K562 (cell line): Measurements from ENCODE around the gene DNAAF2. TPM values are rescaled to one million over a fixed set of nuclear protein-coding genes. Genes with fewer than 3 reads are reported as not detected.

Experiments used
- BCOR ChIP-seq: fragments of 450-650 bp; IDR thresholded peaks from 2 replicates; pipeline ENCODE4 v1.6.1; 2016
- BRD9 ChIP-seq: fragments of 450-650 bp; IDR thresholded peaks from 2 replicates; pipeline ENCODE4 v1.6.1; 2018; ENCODE audit warnings: low read depth; ENCODE audit not compliant: partially characterized antibody
- DACH1 ChIP-seq: fragments of 450-650 bp; IDR thresholded peaks from 2 replicates; pipeline ENCODE4 v1.6.1; 2018; ENCODE audit not compliant: partially characterized antibody
- POU5F1 ChIP-seq: fragments of 150-350 bp; IDR thresholded peaks from 2 replicates; pipeline ENCODE4 v1.6.1; 2014; ENCODE audit warnings: borderline replicate concordance, low read length, low read depth, mild to moderate bottlenecking; ENCODE audit not compliant: partially characterized antibody
- SP1 ChIP-seq: sonication (generic); formaldehyde crosslinking; IDR thresholded peaks from 2 replicates; pipeline ENCODE4 v1.8.1; 2022; ENCODE audit warnings: mild to moderate bottlenecking, missing genetic modification reagents
- TEAD4 ChIP-seq, 2 experiments: sonication (generic) in 1 of 2; formaldehyde crosslinking in 1 of 2; IDR thresholded peaks; 2 replicates each; pipeline versions ENCODE4 v1.6.1 to v1.8.0; 2012 to 2022; ENCODE audit warnings: borderline replicate concordance in 1 of 2, inconsistent platforms in 1 of 2, low read length in 1 of 2, mild to moderate bottlenecking in 1 of 2, missing genetic modification reagents in 1 of 2
- ZNF354B ChIP-seq: fragments of 250-450 bp; sonication (Bioruptor Pico); IDR thresholded peaks from 2 replicates; pipeline ENCODE4 v1.4.0; 2020
- polyA plus RNA-seq, 8 experiments: library from polyadenylated mRNA; depleted of rRNA in 4 of 8; stranded (reverse) in 5 of 8; unstranded in 3 of 8; fragments of >200 nt; fragmentation: Nextera tagmentation in 2 of 8; fragmentation: Illumina TruSeq in 1 of 8; extraction: Ambion mirVana in 2 of 8; extraction: Trizol in 1 of 8; gene quantifications; 2 replicates each; pipeline versions ENCODE4 v1.2.1 to v1.2.3, GENCODE V29; 2011 to 2014; ENCODE audit warnings: inconsistent platforms in 1 of 8, missing spikeins in 1 of 8
- total RNA-seq, 7 experiments: library from RNA; depleted of rRNA in 6 of 7; stranded (reverse); fragments of >200 nt in 6 of 7; fragmentation: Illumina TruSeq in 2 of 7; extraction: Trizol in 2 of 7; gene quantifications; 2 replicates each; pipeline versions ENCODE4 v1.2.1 to v1.2.3, GENCODE V29; 2011 to 2021; ENCODE audit warnings: low replicate concordance in 1 of 7
- TF ChIP-seq, protein P1 (sequence below): fragments of 450-650 bp; IDR thresholded peaks from 2 replicates; pipeline ENCODE4 v1.6.1; 2018; ENCODE audit warnings: mild to moderate bottlenecking, low read depth; ENCODE audit not compliant: partially characterized antibody
- TF ChIP-seq, protein P2 (sequence below), 2 experiments: fragments of 450-650 bp in 1 of 2; sonication (generic) in 1 of 2; formaldehyde crosslinking in 1 of 2; IDR thresholded peaks; 2 replicates each; pipeline versions ENCODE4 v1.7.1 to v1.9.0; 2016 to 2022; ENCODE audit warnings: inconsistent platforms in 1 of 2, mild to moderate bottlenecking in 1 of 2, missing genetic modification reagents in 1 of 2
- TF ChIP-seq, protein P3 (sequence below): fragments of 250-450 bp; sonication (Bioruptor Pico); IDR thresholded peaks from 2 replicates; pipeline ENCODE4 v1.5.0; 2022; ENCODE audit warnings: mild to moderate bottlenecking
- TF ChIP-seq, protein P4 (sequence below): fragments of 450-650 bp; formaldehyde crosslinking; IDR thresholded peaks from 2 replicates; pipeline ENCODE4 v1.4.0; 2020; ENCODE audit warnings: mild to moderate bottlenecking, moderate library complexity

The DNAAF2 gene
- total and polyA plus RNA-seq, 9 of the 15 experiments (the other 6 are each of a cell fraction or from before 2014, with no cell fraction given): 2.4 to 14.6 (median 11.1) TPM

DNA sequence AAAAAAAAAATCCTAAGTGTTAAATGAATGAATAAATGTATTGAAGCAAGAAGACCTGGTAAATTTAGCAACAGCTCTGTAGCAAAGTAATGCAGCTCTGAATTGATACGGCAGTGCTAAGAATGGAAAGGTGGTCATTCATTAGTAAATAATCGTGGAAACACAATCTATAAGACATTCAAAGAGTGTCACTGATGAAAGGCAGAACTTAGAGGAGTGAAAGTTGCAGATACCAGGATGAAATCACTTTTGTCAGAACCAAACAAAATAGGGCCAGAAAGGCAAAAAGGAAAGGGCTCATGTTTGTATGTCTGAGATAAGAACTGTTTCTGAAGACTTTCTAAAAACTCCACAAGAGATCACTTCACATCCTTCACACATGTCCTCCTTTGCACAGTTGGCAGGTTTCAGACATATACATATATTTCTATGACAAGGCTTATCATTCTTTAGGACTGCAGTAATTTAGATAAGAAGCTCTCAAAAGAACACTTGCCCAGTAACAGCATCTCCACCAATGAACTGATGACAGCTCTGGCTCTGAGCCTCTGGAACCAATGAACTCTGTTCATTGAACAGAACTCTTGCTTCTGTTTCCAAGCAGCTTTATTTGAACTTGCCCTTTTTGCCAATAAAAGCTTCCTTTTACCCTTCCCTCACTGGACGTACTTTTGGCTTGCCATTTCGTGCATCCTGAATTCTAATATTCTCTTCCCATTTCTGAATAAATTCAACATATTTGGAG lies 40.5 kb downstream of the DNAAF2 start (continued):
- TF ChIP-seq, protein P1, sequence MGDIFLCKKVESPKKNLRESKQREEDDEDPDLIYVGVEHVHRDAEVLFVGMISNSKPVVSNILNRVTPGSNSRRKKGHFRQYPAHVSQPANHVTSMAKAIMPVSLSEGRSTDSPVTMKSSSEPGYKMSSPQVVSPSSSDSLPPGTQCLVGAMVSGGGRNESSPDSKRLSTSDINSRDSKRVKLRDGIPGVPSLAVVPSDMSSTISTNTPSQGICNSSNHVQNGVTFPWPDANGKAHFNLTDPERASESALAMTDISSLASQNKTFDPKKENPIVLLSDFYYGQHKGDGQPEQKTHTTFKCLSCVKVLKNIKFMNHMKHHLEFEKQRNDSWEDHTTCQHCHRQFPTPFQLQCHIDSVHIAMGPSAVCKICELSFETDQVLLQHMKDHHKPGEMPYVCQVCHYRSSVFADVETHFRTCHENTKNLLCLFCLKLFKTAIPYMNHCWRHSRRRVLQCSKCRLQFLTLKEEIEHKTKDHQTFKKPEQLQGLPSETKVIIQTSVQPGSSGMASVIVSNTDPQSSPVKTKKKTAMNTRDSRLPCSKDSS: no peak
- TF ChIP-seq SP1 (CRISPR knock-in tag) (no peak), BCOR (no peak), BRD9 (no peak), TEAD4 (IDR thresholded peaks at IDR 0.05; ENCODE audit: low read length) (peak; percentile 78), TEAD4 (CRISPR knock-in tag; IDR thresholded peaks at IDR 0.05; ENCODE audit: borderline replicate concordance) (no peak), ZNF354B (CRISPR knock-in tag) (no peak), POU5F1 (no peak), DACH1 (peak; percentile 5)
- TF ChIP-seq, protein P2, sequence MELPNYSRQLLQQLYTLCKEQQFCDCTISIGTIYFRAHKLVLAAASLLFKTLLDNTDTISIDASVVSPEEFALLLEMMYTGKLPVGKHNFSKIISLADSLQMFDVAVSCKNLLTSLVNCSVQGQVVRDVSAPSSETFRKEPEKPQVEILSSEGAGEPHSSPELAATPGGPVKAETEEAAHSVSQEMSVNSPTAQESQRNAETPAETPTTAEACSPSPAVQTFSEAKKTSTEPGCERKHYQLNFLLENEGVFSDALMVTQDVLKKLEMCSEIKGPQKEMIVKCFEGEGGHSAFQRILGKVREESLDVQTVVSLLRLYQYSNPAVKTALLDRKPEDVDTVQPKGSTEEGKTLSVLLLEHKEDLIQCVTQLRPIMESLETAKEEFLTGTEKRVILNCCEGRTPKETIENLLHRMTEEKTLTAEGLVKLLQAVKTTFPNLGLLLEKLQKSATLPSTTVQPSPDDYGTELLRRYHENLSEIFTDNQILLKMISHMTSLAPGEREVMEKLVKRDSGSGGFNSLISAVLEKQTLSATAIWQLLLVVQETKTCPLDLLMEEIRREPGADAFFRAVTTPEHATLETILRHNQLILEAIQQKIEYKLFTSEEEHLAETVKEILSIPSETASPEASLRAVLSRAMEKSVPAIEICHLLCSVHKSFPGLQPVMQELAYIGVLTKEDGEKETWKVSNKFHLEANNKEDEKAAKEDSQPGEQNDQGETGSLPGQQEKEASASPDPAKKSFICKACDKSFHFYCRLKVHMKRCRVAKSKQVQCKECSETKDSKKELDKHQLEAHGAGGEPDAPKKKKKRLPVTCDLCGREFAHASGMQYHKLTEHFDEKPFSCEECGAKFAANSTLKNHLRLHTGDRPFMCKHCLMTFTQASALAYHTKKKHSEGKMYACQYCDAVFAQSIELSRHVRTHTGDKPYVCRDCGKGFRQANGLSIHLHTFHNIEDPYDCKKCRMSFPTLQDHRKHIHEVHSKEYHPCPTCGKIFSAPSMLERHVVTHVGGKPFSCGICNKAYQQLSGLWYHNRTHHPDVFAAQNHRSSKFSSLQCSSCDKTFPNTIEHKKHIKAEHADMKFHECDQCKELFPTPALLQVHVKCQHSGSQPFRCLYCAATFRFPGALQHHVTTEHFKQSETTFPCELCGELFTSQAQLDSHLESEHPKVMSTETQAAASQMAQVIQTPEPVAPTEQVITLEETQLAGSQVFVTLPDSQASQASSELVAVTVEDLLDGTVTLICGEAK (IDR thresholded peaks at IDR 0.05): peak; percentile 56; the same call in 1 of the 2 replicates
- TF ChIP-seq, protein P2 (CRISPR knock-in tag; IDR thresholded peaks at IDR 0.05): no peak
- TF ChIP-seq, protein P3, sequence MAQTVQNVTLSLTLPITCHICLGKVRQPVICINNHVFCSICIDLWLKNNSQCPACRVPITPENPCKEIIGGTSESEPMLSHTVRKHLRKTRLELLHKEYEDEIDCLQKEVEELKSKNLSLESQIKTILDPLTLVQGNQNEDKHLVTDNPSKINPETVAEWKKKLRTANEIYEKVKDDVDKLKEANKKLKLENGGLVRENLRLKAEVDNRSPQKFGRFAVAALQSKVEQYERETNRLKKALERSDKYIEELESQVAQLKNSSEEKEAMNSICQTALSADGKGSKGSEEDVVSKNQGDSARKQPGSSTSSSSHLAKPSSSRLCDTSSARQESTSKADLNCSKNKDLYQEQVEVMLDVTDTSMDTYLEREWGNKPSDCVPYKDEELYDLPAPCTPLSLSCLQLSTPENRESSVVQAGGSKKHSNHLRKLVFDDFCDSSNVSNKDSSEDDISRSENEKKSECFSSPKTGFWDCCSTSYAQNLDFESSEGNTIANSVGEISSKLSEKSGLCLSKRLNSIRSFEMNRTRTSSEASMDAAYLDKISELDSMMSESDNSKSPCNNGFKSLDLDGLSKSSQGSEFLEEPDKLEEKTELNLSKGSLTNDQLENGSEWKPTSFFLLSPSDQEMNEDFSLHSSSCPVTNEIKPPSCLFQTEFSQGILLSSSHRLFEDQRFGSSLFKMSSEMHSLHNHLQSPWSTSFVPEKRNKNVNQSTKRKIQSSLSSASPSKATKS: no peak
- TF ChIP-seq, protein P4, sequence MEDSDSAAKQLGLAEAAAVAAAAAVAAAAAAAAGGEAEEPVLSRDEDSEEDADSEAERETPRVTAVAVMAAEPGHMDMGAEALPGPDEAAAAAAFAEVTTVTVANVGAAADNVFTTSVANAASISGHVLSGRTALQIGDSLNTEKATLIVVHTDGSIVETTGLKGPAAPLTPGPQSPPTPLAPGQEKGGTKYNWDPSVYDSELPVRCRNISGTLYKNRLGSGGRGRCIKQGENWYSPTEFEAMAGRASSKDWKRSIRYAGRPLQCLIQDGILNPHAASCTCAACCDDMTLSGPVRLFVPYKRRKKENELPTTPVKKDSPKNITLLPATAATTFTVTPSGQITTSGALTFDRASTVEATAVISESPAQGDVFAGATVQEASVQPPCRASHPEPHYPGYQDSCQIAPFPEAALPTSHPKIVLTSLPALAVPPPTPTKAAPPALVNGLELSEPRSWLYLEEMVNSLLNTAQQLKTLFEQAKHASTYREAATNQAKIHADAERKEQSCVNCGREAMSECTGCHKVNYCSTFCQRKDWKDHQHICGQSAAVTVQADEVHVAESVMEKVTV (CRISPR knock-in tag): no peak
